Measurements from ENCODE around the gene TNFAIP1. TPM values are rescaled to one million over a fixed set of nuclear protein-coding genes. Genes with fewer than 3 reads are reported as not detected.

The TNFAIP1 gene
- total and polyA plus RNA-seq, 4 donors: 11.7 to 68.9 (median 33.6) TPM

DNA sequence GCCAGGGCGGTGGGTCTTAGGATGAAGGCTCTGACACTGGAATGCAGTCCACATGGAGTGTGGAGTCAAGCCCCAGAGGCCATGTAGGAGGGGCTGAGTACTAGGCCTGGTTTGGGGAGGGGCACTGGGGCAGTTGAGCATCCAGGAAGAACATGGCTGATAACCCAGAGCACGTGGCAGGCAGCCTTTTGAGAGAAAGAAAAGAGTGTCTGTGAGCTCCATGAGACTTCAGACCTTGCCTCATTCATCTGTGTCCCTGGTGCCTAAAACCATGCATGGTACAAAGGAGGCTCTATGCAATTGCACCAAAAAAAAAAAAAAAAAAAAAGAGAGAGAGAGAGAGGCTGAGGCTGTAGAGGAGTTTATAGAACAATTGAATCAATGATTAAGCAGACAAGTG lies 55.8 kb downstream of the TNFAIP1 start:
- H3K27ac ChIP-seq (ENCODE audit: low read depth in 1 of 2, low read length in 2 of 2): no peak overlapping the region
- intact Hi-C loops (cut with DNase I): no loop called here
- no peak for ATAC-seq (ENCODE audit: low FRiP score)
- no peaks in the 10 kb centered on the region for H3K27me3 ChIP-seq (ENCODE audit: control insufficient read depth in 1 of 2, insufficient read depth in 2 of 2, low read length in 1 of 2)
- peaks cover 0 to 6% of the 10 kb centered on the region in 2 donors for H3K36me3 ChIP-seq (ENCODE audit: control insufficient read depth in 1 of 2, insufficient read depth in 2 of 2, low read length in 1 of 2)
- no peak for DNase-seq
- no peaks in the 10 kb centered on the region for H3K9me3 ChIP-seq (ENCODE audit: control insufficient read depth, low read length)
- no peaks in the 10 kb centered on the region for H3K4me1 ChIP-seq (ENCODE audit: control insufficient read depth in 1 of 2, insufficient read depth in 2 of 2, low read length in 2 of 2)
- 65 to 73% methylated on average over 2 of the region's 2 CpGs for WGBS, 2 donors
- H3K4me3 ChIP-seq (ENCODE audit: low read length in 2 of 2): no peak overlapping the region

- peaks cover 0 to 6% of the 10 kb centered on the region in 2 donors for H3K36me3 ChIP-seq (ENCODE audit: control insufficient read depth in 1 of 2, insufficient read depth in 2 of 2, low read length in 1 of 2)
- intact Hi-C loops (cut with DNase I): no loop called here
Measured at GRCh38 chr17:28392491-28392890, 56.9 kb downstream of the TNFAIP1 start.

DNA sequence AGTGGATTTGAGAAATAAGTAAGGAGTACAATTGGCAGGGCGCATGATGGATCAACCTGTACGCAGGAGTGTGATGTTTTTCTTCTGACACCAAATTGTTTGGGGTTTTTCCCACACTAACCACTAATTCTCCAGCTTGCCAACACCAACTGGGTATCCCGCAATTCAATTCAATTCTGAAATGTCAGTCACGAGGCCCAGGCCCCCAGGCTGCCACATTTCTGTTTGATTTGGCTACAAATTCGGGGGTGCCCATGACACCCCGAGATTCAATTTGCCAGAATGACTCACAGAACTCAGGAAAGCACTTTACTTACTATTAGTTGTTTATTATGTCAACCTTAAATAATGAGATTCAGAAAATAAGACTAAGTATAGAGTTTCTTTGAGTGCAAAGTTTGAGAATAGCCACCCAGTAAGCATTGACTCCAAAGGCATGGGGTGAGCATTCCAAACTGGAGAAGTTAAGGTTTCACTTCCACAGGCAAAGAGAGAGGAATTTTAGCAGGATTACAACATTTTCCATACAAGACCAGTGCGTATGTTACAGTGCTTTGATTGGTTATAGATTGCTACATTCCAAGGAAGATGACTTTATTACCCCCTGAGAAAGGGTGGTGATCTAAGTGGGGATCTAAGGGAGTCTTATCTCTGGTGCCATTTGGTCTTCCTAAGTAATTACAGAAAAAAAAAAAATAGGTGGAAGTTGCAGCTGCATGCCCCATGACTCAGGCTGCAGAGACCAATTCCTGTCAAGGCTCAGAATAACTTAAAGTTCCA lies 59.0 kb downstream of the TNFAIP1 start:
- H3K27ac ChIP-seq (ENCODE audit: low read depth in 1 of 2, low read length in 2 of 2): no peak overlapping the region
- no peak overlapping the region for H3K4me3 ChIP-seq (ENCODE audit: low read length in 2 of 2)
- H3K4me1 ChIP-seq (ENCODE audit: control insufficient read depth in 1 of 2, insufficient read depth in 2 of 2, low read length in 2 of 2): no peaks in the 10 kb centered on the region
- DNase-seq (no peak), ATAC-seq (ENCODE audit: low FRiP score) (no peak)
- intact Hi-C loops (cut with DNase I): no loop called here
- no peaks in the 10 kb centered on the region for H3K9me3 ChIP-seq (ENCODE audit: control insufficient read depth, low read length)
- H3K27me3 ChIP-seq (ENCODE audit: control insufficient read depth in 1 of 2, insufficient read depth in 2 of 2, low read length in 1 of 2): no peaks in the 10 kb centered on the region
- 66 to 74% methylated on average over 7 of the region's 7 CpGs for WGBS, 2 donors
- H3K36me3 ChIP-seq (ENCODE audit: control insufficient read depth in 1 of 2, insufficient read depth in 2 of 2, low read length in 1 of 2): peaks cover 0 to 6% of the 10 kb centered on the region in 2 donors

More at GRCh38 chr17:28392491-28392890, 56.9 kb downstream of the TNFAIP1 start:
- DNase-seq (no peak), ATAC-seq (ENCODE audit: low FRiP score) (no peak)
- WGBS, 2 donors: 71 to 72% methylated on average over 10 of the region's 10 CpGs
- no peaks in the 10 kb centered on the region for H3K4me1 ChIP-seq (ENCODE audit: control insufficient read depth in 1 of 2, insufficient read depth in 2 of 2, low read length in 2 of 2)
- no peaks in the 10 kb centered on the region for H3K9me3 ChIP-seq (ENCODE audit: control insufficient read depth, low read length)
- no peak overlapping the region for H3K27ac ChIP-seq (ENCODE audit: low read depth in 1 of 2, low read length in 2 of 2)
- H3K4me3 ChIP-seq (ENCODE audit: low read length in 2 of 2): no peak overlapping the region
- no peaks in the 10 kb centered on the region for H3K27me3 ChIP-seq (ENCODE audit: control insufficient read depth in 1 of 2, insufficient read depth in 2 of 2, low read length in 1 of 2)

GRCh38 chr17:28395426-28395825 lies 59.9 kb downstream of the TNFAIP1 start:
- WGBS, 2 donors: 44 to 68% methylated on average over 2 of the region's 2 CpGs
- H3K27me3 ChIP-seq (ENCODE audit: control insufficient read depth in 1 of 2, insufficient read depth in 2 of 2, low read length in 1 of 2): no peaks in the 10 kb centered on the region
- H3K36me3 ChIP-seq (ENCODE audit: control insufficient read depth in 1 of 2, insufficient read depth in 2 of 2, low read length in 1 of 2): peaks cover 0 to 4% of the 10 kb centered on the region in 2 donors
- ATAC-seq (ENCODE audit: low FRiP score) (no peak), DNase-seq (no peak)
- intact Hi-C loops (cut with DNase I): no loop called here
- no peaks in the 10 kb centered on the region for H3K4me1 ChIP-seq (ENCODE audit: control insufficient read depth in 1 of 2, insufficient read depth in 2 of 2, low read length in 2 of 2)
- no peak overlapping the region for H3K27ac ChIP-seq (ENCODE audit: low read depth in 1 of 2, low read length in 2 of 2)
- H3K4me3 ChIP-seq (ENCODE audit: low read length in 2 of 2): no peak overlapping the region
- no peaks in the 10 kb centered on the region for H3K9me3 ChIP-seq (ENCODE audit: control insufficient read depth, low read length)

DNA sequence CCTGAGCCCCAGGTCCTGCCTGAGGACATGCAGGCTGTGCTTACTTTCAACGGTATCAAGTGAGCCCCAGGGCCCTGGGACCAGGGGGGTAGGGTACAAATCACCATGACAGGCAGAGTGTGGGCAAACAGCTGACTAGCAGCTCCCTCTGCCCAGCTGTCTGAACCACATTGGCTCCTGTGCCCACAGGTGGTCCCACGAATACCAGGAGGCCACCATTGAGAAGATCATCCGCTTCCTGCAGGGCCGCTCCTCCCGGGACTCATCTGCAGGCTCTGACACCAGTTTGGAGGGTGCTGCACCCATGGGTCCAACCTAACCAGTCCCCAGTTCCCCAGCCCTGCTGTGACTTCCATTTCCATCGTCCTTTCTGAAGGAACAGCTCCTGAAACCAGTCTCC lies 60.4 kb downstream of the TNFAIP1 start:
- Histone ChIP-seq H3K27ac (ENCODE audit: low read depth in 1 of 2, low read length in 2 of 2) (no peak overlapping the region), H3K4me1 (ENCODE audit: control insufficient read depth in 1 of 2, insufficient read depth in 2 of 2, low read length in 2 of 2) (no peaks in the 10 kb centered on the region), H3K9me3 (ENCODE audit: control insufficient read depth, low read length) (no peaks in the 10 kb centered on the region), H3K27me3 (ENCODE audit: control insufficient read depth in 1 of 2, insufficient read depth in 2 of 2, low read length in 1 of 2) (no peaks in the 10 kb centered on the region), H3K4me3 (ENCODE audit: low read length in 2 of 2) (no peak overlapping the region), H3K36me3 (ENCODE audit: control insufficient read depth in 1 of 2, insufficient read depth in 2 of 2, low read length in 1 of 2) (peaks cover 0 to 4% of the 10 kb centered on the region in 2 donors)
- WGBS, 2 donors: 81 to 84% methylated on average over 6 of the region's 6 CpGs
- ATAC-seq (ENCODE audit: low FRiP score) (no peak), DNase-seq (no peak)
- intact Hi-C loops (cut with DNase I): no loop called here

Small RNA genes within 50 kb of the gene (microRNA-seq; reads per million reads assigned to microRNA genes)
- gene MIR4723: 0 to 7.2 reads per million in 2 donors

Other genes starting within 250 kb of the TNFAIP1 start
- gene TMEM97, start 16.6 kb upstream of the TNFAIP1 start, total RNA-seq: 1 to 10 TPM; 2.5 to 4.1 TPM
- 1 to 10 TPM; 1.5 to 1.8 TPM for gene TMEM97, start 16.6 kb upstream of the TNFAIP1 start, polyA plus RNA-seq
- gene IFT20, start 289 bp upstream of the TNFAIP1 start, total RNA-seq: 10 to 100 TPM; 34.5 to 37.2 TPM
- gene IFT20, start 289 bp upstream of the TNFAIP1 start, polyA plus RNA-seq: 10 to 100 TPM; 70.7 to 74.3 TPM
- gene POLDIP2, start 21.8 kb downstream of the TNFAIP1 start, total RNA-seq: 10 to 100 TPM; 40.1 to 42.5 TPM
- 10 to 100 TPM; 36.6 to 41.4 TPM for gene POLDIP2, start 21.8 kb downstream of the TNFAIP1 start, polyA plus RNA-seq
- not detected for gene SEBOX, start 29.4 kb downstream of the TNFAIP1 start, total RNA-seq
- gene SEBOX, start 29.4 kb downstream of the TNFAIP1 start, polyA plus RNA-seq: not detected
- 1 to 10 TPM; 1.5 to 2.6 TPM for gene VTN, start 34.5 kb downstream of the TNFAIP1 start, total RNA-seq
- 1 to 10 TPM in 1 of 2 donors, under 1 TPM in 1; 0.63 to 4.3 TPM for gene VTN, start 34.5 kb downstream of the TNFAIP1 start, polyA plus RNA-seq
- gene SARM1, start 35.9 kb downstream of the TNFAIP1 start, total RNA-seq: 10 to 100 TPM; 14.5 to 20.3 TPM
- gene SARM1, start 35.9 kb downstream of the TNFAIP1 start, polyA plus RNA-seq: 10 to 100 TPM in 1 of 2 donors, 1 to 10 TPM in 1; 4.9 to 10.3 TPM
- 10 to 100 TPM in 1 of 2 donors, 1 to 10 TPM in 1; 6.4 to 16.7 TPM for gene SLC46A1, start 70.5 kb downstream of the TNFAIP1 start, total RNA-seq
- 10 to 100 TPM in 1 of 2 donors, 1 to 10 TPM in 1; 4.4 to 10.5 TPM for gene SLC46A1, start 70.5 kb downstream of the TNFAIP1 start, polyA plus RNA-seq
- gene SLC13A2, start 137.9 kb downstream of the TNFAIP1 start, total RNA-seq: not detected
- gene SLC13A2, start 137.9 kb downstream of the TNFAIP1 start, polyA plus RNA-seq: 10 to 100 TPM in 1 of 2 donors, not detected in 1; 23.8 TPM
- not detected for gene FOXN1, start 170.6 kb downstream of the TNFAIP1 start, total RNA-seq
- not detected for gene FOXN1, start 170.6 kb downstream of the TNFAIP1 start, polyA plus RNA-seq
- gene UNC119, start 216.9 kb downstream of the TNFAIP1 start, total RNA-seq: 10 to 100 TPM; 17.4 to 25.7 TPM
- 10 to 100 TPM; 18.7 to 36.6 TPM for gene UNC119, start 216.9 kb downstream of the TNFAIP1 start, polyA plus RNA-seq
- gene PIGS, start 235.8 kb downstream of the TNFAIP1 start, total RNA-seq: 10 to 100 TPM; 33.5 to 38.7 TPM
- gene PIGS, start 235.8 kb downstream of the TNFAIP1 start, polyA plus RNA-seq: 10 to 100 TPM; 21.8 to 37.7 TPM
- gene ALDOC, start 241.1 kb downstream of the TNFAIP1 start, total RNA-seq: 10 to 100 TPM; 22.1 to 27.1 TPM
- 10 to 100 TPM; 15.4 to 30.4 TPM for gene ALDOC, start 241.1 kb downstream of the TNFAIP1 start, polyA plus RNA-seq